HL-60 (cell line): ENCODE measurements around the gene SUGP1.

Source experiments
- DNase-seq, 2 experiments: peaks; one replicate each; pipeline ENCODE4 v3.0.0-alpha.2; 2010 to 2020; ENCODE audit warnings: low read depth in 1 of 2, low spot score in 1 of 2
- H3K27ac ChIP-seq: fragments of 250-450 bp; sonication (Bioruptor Pico); replicated peaks from 2 replicates; pipeline ENCODE4 v1.5.1; 2020; ENCODE audit warnings: mild to moderate bottlenecking, moderate library complexity
- H3K27me3 ChIP-seq: fragments of 250-450 bp; sonication (Bioruptor Pico); 2 replicates; pipeline ENCODE4 v1.5.1; 2021; ENCODE audit warnings: mild to moderate bottlenecking, moderate library complexity; ENCODE audit not compliant: insufficient read depth, poor library complexity, severe bottlenecking
- H3K4me3 ChIP-seq: replicated peaks from 2 replicates; pipeline ENCODE4 v1.5.1; 2011; ENCODE audit warnings: mild to moderate bottlenecking, control low read depth, low read length; ENCODE audit not compliant: insufficient read depth
- CTCF ChIP-seq: IDR thresholded peaks from one replicate; pipeline ENCODE4 v1.5.1; 2011; ENCODE audit warnings: low read length, control low read depth, inconsistent platforms; ENCODE audit not compliant: insufficient read depth
- GABPA ChIP-seq: IDR thresholded peaks from 2 replicates; pipeline ENCODE4 v1.6.1; 2012; ENCODE audit warnings: low read depth
- POLR2AphosphoS5 ChIP-seq: IDR thresholded peaks from 2 replicates; pipeline ENCODE4 v1.6.1; 2012; ENCODE audit warnings: low read depth
- SPI1 ChIP-seq: IDR thresholded peaks from 2 replicates; pipeline ENCODE4 v1.6.1; 2012; ENCODE audit warnings: low read depth, mild to moderate bottlenecking, borderline replicate concordance
- TF ChIP-seq, protein P1 (sequence below): IDR thresholded peaks from 2 replicates; pipeline ENCODE4 v1.6.1; 2012; ENCODE audit warnings: low read depth; ENCODE audit not compliant: insufficient replicate concordance

The SUGP1 gene

GRCh38 chr19:19279062-19279612 is 41.2 kb downstream of the SUGP1 start:
- no peak overlapping the region for H3K4me3 ChIP-seq
- no peak overlapping the region for H3K27ac ChIP-seq
- DNase-seq, result no peak
- TF ChIP-seq, protein P1, sequence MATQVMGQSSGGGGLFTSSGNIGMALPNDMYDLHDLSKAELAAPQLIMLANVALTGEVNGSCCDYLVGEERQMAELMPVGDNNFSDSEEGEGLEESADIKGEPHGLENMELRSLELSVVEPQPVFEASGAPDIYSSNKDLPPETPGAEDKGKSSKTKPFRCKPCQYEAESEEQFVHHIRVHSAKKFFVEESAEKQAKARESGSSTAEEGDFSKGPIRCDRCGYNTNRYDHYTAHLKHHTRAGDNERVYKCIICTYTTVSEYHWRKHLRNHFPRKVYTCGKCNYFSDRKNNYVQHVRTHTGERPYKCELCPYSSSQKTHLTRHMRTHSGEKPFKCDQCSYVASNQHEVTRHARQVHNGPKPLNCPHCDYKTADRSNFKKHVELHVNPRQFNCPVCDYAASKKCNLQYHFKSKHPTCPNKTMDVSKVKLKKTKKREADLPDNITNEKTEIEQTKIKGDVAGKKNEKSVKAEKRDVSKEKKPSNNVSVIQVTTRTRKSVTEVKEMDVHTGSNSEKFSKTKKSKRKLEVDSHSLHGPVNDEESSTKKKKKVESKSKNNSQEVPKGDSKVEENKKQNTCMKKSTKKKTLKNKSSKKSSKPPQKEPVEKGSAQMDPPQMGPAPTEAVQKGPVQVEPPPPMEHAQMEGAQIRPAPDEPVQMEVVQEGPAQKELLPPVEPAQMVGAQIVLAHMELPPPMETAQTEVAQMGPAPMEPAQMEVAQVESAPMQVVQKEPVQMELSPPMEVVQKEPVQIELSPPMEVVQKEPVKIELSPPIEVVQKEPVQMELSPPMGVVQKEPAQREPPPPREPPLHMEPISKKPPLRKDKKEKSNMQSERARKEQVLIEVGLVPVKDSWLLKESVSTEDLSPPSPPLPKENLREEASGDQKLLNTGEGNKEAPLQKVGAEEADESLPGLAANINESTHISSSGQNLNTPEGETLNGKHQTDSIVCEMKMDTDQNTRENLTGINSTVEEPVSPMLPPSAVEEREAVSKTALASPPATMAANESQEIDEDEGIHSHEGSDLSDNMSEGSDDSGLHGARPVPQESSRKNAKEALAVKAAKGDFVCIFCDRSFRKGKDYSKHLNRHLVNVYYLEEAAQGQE, result no peak
- TF ChIP-seq GABPA (no peak), POLR2AphosphoS5 (no peak), CTCF (no peak), SPI1 (no peak)
- H3K27me3 ChIP-seq, result no peaks in the 10 kb centered on the region

DNA sequence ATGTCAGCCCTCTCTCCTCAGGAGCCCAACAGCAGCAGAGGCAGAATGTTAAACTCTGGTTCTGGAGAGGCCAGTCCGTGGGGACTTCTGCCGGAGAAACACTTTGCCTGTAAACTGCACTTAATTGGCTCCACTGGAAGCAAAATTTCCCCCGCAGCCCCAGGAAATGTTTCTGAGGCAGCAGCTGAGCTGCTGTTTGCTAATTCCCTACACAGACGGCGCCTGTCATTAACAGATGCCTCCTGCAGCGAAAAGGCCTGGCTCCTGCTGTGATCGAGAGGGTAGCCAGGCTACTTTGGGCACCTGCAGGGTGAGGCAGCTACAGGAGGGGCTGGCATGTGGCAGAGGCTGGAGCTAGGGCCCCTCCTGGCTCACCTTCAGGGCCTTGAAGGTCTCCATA is 42.0 kb downstream of the SUGP1 start:
- H3K27me3 ChIP-seq, result no peaks in the 10 kb centered on the region
- H3K27ac ChIP-seq, result no peak overlapping the region
- H3K4me3 ChIP-seq, result no peak overlapping the region
- no peak for TF ChIP-seq GABPA
- TF ChIP-seq POLR2AphosphoS5, result no peak
- TF ChIP-seq, protein P1, result no peak
- TF ChIP-seq CTCF, result no peak
- DNase-seq, result no peak

DNA sequence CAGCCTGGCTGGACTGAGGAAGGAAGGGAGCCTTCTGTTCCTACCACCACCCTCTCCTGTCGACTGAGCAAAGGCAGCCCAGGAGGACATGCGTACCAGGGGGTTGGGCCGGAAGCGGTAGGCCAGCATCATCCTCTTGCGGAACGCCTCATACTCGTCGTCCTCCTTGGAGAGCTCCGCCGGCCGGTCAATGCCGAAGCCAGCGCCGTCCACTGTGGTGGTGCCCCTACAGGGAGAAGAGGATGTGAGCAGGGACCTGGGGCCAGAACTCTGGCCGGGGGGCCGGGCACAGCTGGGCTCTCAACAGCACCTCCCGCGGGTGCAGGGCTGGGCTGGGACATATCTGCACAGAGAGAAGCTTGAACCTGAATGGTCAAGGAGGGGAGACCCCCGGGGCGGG is 43.5 kb downstream of the SUGP1 start:
- DNase-seq, result no peak
- Histone ChIP-seq H3K4me3 (no peak overlapping the region), H3K27me3 (no peaks in the 10 kb centered on the region), H3K27ac (no peak overlapping the region)
- TF ChIP-seq SPI1 (no peak), POLR2AphosphoS5 (no peak), GABPA (no peak), CTCF (no peak)
- TF ChIP-seq, protein P1, result no peak
